Subcutaneous abdominal adipose tissue (tissue), 5 donors: ENCODE measurements around the gene ALG10B.
"Not testable (repeated sequence)": the region's sequence is repeated elsewhere in the genome, so short reads cannot be mapped to it uniquely, and the experiment has no call there.

Experiments used
- H3K27ac ChIP-seq: one replicate; pipeline ENCODE4 v1.7.0; 2013; ENCODE audit warnings: low read depth, mild to moderate bottlenecking, inconsistent platforms, low read length, moderate library complexity
- H3K27me3 ChIP-seq, 5 donors: one replicate each; pipeline ENCODE4 v1.7.0; 2013; ENCODE audit warnings: low read length in 5 of 5, inconsistent platforms in 1 of 5; ENCODE audit not compliant: control insufficient read depth in 5 of 5, insufficient read depth in 4 of 5
- H3K36me3 ChIP-seq, 5 donors: one replicate each; pipeline ENCODE4 v1.7.0; 2013; ENCODE audit warnings: low read length in 5 of 5; ENCODE audit not compliant: control insufficient read depth in 5 of 5, insufficient read depth in 5 of 5
- H3K4me1 ChIP-seq, 5 donors: one replicate each; pipeline ENCODE4 v1.7.0; 2013; ENCODE audit warnings: low read length in 5 of 5, mild to moderate bottlenecking in 3 of 5, moderate library complexity in 1 of 5; ENCODE audit not compliant: control insufficient read depth in 5 of 5, insufficient read depth in 5 of 5
- H3K4me3 ChIP-seq, 5 donors: one replicate each; pipeline ENCODE4 v1.7.0; 2013; ENCODE audit warnings: low read length in 5 of 5, low read depth in 1 of 5
- H3K9ac ChIP-seq, 5 donors: one replicate each; pipeline ENCODE4 v1.7.0; 2013; ENCODE audit warnings: low read length in 5 of 5, mild to moderate bottlenecking in 4 of 5, moderate library complexity in 3 of 5
- H3K9me3 ChIP-seq, 5 donors: one replicate each; pipeline ENCODE4 v1.7.0; 2013; ENCODE audit warnings: low read length in 5 of 5; ENCODE audit not compliant: control insufficient read depth in 5 of 5
- donor health status: healthy.
- donor health status: healthy.
- donor health status: healthy.
- donor health status: healthy.
- donor health status: healthy.

Gene ALG10B

DNA sequence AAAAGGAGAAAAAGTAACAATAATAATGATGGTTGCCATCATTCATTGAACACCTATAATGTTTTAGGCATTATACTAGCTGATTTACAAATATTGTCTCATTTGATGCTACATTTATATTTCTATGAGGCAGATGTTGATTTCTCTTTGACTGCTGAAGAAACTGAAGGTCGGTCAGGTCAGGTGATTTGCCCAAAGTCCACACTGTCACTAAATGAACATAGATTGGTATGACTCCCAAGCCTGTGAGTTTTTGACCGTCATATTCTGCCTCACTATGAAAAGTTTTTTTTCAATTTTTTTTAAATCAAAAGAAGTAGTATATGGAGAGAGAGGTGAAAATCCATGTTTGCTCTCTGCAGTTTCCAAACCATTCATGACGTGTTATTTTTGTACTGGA lies 10.8 kb downstream of the ALG10B start:
- H3K36me3 ChIP-seq = peaks cover 0 to 5% (median 0%) of the 10 kb centered on the region in 5 donors
- H3K4me1 ChIP-seq = no peaks in the 10 kb centered on the region
- no peaks in the 10 kb centered on the region for H3K27me3 ChIP-seq
- H3K4me3 ChIP-seq = no peak overlapping the region
- H3K9me3 ChIP-seq = no peaks in the 10 kb centered on the region
- no peak overlapping the region for H3K9ac ChIP-seq
- no peak overlapping the region for H3K27ac ChIP-seq

DNA sequence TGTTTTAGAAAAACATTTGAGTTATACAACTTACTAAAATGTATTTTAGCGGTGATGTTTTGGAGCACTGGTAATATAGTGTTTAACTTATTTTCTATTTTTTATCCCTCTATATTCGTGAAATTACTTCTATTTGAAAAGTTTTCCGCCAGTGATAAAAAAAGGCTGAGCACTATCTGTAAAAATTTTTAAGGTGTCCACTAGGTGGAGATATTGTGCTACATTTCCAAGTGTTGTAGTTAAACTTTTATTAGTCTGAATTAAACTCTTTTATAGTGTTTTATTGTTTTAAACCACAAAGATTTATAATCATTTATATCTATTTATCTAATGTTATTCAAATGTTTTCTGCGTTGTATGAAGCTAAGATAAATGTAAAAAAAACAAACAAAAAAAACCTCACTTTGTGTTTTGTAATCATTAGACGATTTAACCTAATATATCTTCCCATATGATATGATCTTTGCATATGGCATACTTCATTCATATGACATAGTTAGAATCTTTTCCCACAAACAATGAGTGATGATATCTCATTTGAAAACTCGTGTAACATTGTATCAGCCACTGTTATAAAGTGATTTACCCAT lies 11.8 kb downstream of the ALG10B start:
- no peak overlapping the region for H3K4me3 ChIP-seq

DNA sequence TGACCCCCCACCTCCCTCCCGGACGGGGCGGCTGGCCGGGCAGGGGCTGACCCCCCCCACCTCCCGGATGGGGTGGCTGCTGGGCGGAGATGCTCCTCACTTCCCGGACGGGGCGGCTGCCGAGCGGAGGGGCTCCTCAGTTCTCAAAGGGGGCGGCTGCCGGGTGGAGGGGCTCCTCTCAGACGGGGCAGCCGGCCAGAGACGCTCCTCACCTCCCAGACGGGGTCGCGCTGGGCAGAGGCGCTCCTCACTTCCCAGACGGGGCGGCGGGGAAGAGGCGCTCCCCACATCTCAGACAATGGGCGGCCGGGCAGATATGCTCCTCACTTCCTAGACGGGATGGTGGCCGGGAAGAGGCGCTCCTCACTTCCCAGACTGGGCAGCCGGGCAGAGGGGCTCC lies 13.8 kb downstream of the ALG10B start:
- H3K9me3 ChIP-seq, H3K27ac ChIP-seq, H3K4me3 ChIP-seq, H3K9ac ChIP-seq, H3K27me3 ChIP-seq, H3K4me1 ChIP-seq, H3K36me3 ChIP-seq: not testable (repeated sequence)

More for the DNA sequence above, 11.8 kb downstream of the ALG10B start:
- Histone ChIP-seq H3K9me3 (no peaks in the 10 kb centered on the region), H3K4me1 (no peaks in the 10 kb centered on the region), H3K9ac (no peak overlapping the region), H3K27ac (no peak overlapping the region), H3K36me3 (peaks cover 0 to 5% (median 0%) of the 10 kb centered on the region in 5 donors), H3K27me3 (no peaks in the 10 kb centered on the region)

DNA sequence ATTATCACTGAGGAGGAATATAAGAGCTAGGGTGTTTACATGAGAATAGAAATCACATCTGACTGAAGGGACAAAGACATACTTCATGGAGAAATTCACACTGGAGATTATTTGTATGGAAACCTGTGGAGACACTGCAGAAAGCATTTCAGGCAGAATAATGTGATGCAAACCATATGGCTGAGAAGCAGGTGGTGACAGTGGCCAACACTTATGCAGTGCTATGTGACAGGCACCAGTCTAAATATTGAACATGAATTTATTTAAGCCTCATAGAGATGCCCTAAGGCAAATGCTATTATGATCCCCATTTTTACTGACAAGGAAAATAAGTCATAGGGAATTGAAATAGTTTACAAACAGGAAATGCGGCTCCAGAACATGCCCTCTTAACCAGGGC lies 16.2 kb downstream of the ALG10B start:
- Histone ChIP-seq H3K36me3 (no peaks in the 10 kb centered on the region), H3K4me1 (no peaks in the 10 kb centered on the region), H3K4me3 (no peak overlapping the region), H3K9ac (no peak overlapping the region), H3K27me3 (no peaks in the 10 kb centered on the region), H3K9me3 (no peaks in the 10 kb centered on the region), H3K27ac (no peak overlapping the region)

DNA sequence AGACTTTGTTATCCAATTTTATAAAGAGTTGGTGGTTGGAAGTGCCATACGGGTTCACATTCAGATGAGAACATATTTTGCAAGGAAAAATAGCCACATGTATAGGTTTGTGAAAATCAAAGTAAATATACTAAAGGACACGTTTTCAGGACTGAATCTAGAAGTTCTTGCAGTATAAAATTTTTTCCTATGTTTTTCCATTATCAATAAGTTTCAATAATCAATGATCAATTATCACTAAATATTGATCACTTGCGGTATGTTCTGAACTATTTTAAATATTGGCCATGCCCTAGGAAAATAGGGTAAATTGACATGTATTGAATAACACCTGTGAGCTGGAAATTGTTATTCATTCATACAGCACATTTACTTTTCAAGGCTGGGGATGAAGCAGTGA lies 25.9 kb downstream of the ALG10B start:
- H3K9me3 ChIP-seq = peaks cover 0 to 3% (median 0%) of the 10 kb centered on the region in 5 donors
- H3K9ac ChIP-seq = no peak overlapping the region
- no peaks in the 10 kb centered on the region for H3K27me3 ChIP-seq
- H3K27ac ChIP-seq = no peak overlapping the region
- no peaks in the 10 kb centered on the region for H3K36me3 ChIP-seq
- no peaks in the 10 kb centered on the region for H3K4me1 ChIP-seq
- H3K4me3 ChIP-seq = no peak overlapping the region

DNA sequence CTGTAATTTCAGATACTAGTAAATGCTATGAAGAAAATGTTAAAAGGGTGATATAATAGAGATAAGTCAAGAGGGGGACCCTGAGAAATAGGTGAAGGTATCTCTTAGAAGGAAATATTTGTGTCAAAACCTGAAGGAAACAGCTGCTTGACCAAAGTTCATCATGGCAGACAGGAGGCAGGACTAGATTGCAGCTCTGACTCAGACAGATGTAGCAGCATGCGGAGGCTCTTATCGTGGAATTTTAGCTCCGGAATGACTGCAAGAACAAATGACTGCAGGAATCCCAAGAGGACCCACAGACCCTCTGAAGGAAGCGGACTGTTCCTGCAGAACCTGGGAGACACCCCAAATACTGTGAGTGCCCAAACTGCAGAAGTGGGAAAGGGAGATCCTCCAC lies 26.7 kb downstream of the ALG10B start:
- H3K4me3 ChIP-seq, H3K9me3 ChIP-seq, H3K27ac ChIP-seq, H3K9ac ChIP-seq, H3K4me1 ChIP-seq, H3K27me3 ChIP-seq, H3K36me3 ChIP-seq: not testable (repeated sequence)

DNA sequence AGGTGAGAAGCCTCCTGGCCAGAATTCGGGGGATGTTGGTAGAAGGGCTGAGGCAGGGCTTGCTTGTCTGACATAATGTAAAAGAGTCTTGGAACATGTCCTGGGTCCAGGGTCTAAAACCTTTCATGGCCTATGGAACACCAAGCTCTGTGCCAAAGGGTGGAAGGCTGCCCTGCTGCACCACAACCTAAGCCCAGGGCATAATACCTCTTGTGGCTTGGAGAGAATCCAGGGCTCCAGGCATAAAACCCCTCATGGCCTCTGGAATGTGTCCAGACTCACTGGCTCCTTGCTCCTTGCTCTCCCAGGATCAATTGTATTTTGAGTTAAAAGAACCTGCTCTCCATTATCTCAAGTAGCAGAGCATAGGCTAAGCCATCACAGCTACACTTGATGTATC lies 27.3 kb downstream of the ALG10B start:
- H3K4me3 ChIP-seq = not testable (repeated sequence)

DNA sequence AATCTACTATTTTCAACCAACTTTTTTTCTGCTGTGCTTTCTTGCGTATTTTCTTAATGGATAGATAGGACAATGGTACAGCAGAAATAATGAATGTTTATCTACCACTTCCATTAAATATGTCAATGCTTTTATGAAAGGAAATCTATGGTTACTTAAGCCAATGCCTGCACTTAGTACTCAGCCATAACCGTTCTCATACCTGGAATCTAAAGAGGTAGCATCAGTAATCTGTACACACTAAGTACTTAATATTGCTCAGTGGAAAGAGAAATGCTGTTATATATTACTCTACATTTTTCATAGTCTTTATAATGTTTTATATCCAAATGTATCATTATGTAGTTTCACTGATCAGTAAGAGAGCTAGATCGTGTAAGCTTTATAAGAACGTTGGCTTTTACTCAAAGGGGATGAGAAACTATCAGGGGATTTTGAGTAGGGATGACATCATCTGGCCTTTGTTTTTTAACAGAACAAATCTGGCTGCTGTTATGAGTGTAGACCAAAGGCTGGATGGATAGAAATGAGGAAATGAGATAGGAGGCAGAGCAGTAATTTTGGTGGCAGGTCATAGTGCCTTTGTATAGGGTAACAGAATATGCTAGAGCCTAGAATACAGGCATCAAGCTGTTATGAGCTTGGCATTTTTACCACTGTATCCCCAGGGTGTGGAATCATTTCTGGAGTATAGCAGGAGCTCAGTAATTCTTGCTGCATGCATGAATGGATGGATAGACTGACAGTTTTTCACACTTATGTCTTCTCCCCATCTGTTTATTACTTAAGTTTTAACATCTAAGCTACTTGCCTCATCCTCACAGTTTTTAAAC lies 34.0 kb downstream of the ALG10B start:
- Histone ChIP-seq H3K27me3 (no peaks in the 10 kb centered on the region), H3K4me3 (no peak overlapping the region), H3K4me1 (no peaks in the 10 kb centered on the region), H3K9me3 (peaks cover 0 to 6% (median 0%) of the 10 kb centered on the region in 5 donors), H3K9ac (no peak overlapping the region), H3K27ac (no peak overlapping the region), H3K36me3 (no peaks in the 10 kb centered on the region)

More for the DNA sequence above, 27.3 kb downstream of the ALG10B start:
- H3K27me3 ChIP-seq, H3K9ac ChIP-seq, H3K36me3 ChIP-seq, H3K9me3 ChIP-seq, H3K27ac ChIP-seq, H3K4me1 ChIP-seq: not testable (repeated sequence)

DNA sequence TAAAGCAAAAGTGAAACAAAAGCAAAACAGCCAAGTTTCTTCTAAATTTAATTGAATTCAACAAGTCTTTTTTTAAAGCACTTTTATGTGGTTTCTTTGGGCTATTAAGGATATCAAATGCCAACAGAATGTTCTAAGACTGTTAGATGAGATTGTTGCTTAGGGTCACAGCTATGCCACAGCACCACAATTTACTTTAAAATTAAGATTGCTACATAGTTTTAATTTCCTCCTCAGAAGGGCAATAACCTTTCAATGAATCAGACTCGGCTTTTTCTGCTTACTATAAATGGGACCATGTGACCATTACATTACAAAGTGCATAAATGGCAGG lies 34.6 kb downstream of the ALG10B start:
- H3K9me3 ChIP-seq, H3K4me3 ChIP-seq, H3K9ac ChIP-seq, H3K36me3 ChIP-seq, H3K27ac ChIP-seq, H3K4me1 ChIP-seq, H3K27me3 ChIP-seq: not testable (repeated sequence)

DNA sequence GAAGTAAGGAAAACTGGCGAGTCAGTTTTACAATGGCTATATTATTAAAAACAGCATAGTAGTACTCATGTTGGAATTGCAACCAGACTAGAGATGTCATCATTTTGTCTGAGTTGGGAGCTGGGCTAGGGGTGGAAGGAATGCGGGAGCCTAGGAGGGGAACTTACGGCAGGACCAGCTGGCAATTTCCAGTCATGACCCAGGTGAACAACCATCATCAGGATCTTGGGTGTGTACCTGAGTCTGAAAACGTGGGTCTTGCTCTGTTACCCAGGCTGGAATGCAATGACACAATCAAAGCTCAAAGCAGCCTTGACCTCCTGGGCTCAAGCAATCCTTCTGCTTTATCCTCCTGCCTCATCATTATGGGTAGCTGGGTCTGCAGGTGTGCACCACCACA lies 50.9 kb downstream of the ALG10B start:
- no peak overlapping the region for H3K9ac ChIP-seq
- no peaks in the 10 kb centered on the region for H3K36me3 ChIP-seq
- H3K9me3 ChIP-seq = no peaks in the 10 kb centered on the region
- no peaks in the 10 kb centered on the region for H3K4me1 ChIP-seq
- no peak overlapping the region for H3K4me3 ChIP-seq
- no peaks in the 10 kb centered on the region for H3K27me3 ChIP-seq
- H3K27ac ChIP-seq = no peak overlapping the region
